ENCODE data around the gene MRPS14. TPM values are rescaled to one million over a fixed set of nuclear protein-coding genes. Genes with fewer than 3 reads are reported as not detected.
"Not testable (repeated sequence)": the region's sequence is repeated elsewhere in the genome, so short reads cannot be mapped to it uniquely, and the experiment has no call there.

The MRPS14 gene
- total RNA-seq, 2 donors from 2014 or later = 30.3 to 30.9 TPM

GRCh38 chr1:175034775-175035174 is 11.6 kb upstream of the MRPS14 start:
- H3K27ac ChIP-seq (ENCODE audit: low read depth, low read length) = no peak overlapping the region
- no peaks in the 10 kb centered on the region for H3K4me1 Mint-ChIP-seq
- H3K4me3 ChIP-seq (ENCODE audit: low read length) = no peak overlapping the region
- WGBS, 2 experiments (ENCODE audit: insufficient coverage in 1 of 2, insufficient read length in 1 of 2) = 60 to 90% methylated on average over 1 to 2 of the region's 2 CpGs
- no peaks in the 10 kb centered on the region for H3K9me3 Mint-ChIP-seq
- no peaks in the 10 kb centered on the region for H3K36me3 ChIP-seq (ENCODE audit: control insufficient read depth, insufficient read depth, low read length)
- no peak overlapping the region for H3K9ac ChIP-seq (ENCODE audit: extremely low read depth, low read length, poor library complexity, severe bottlenecking)
- no peaks in the 10 kb centered on the region for H3K27me3 Mint-ChIP-seq (ENCODE audit: insufficient read depth)
- no peaks in the 10 kb centered on the region for H3K4me1 ChIP-seq (ENCODE audit: control insufficient read depth, insufficient read depth, low read length)
- no peaks in the 10 kb centered on the region for H3K36me3 Mint-ChIP-seq (ENCODE audit: low read depth)
- TF ChIP-seq CTCF (conservative IDR thresholded peaks at IDR 0.05) = no peak
- H3K27ac Mint-ChIP-seq = no peak overlapping the region
- H3K27me3 ChIP-seq (ENCODE audit: control insufficient read depth, insufficient read depth, low read length, poor library complexity, severe bottlenecking) = no peaks in the 10 kb centered on the region
- DNase-seq = no peak
- H3K4me3 Mint-ChIP-seq = no peak overlapping the region
- no peaks in the 10 kb centered on the region for H3K9me3 ChIP-seq (ENCODE audit: control insufficient read depth, low read length)

- no peaks in the 10 kb centered on the region for H3K9me3 Mint-ChIP-seq
- no peaks in the 10 kb centered on the region for H3K27me3 Mint-ChIP-seq (ENCODE audit: insufficient read depth)
- Histone ChIP-seq H3K27ac (ENCODE audit: low read depth, low read length) (no peak overlapping the region), H3K9ac (ENCODE audit: extremely low read depth, low read length, poor library complexity, severe bottlenecking) (no peak overlapping the region), H3K4me3 (ENCODE audit: low read length) (no peak overlapping the region), H3K36me3 (ENCODE audit: control insufficient read depth, insufficient read depth, low read length) (no peaks in the 10 kb centered on the region), H3K4me1 (ENCODE audit: control insufficient read depth, insufficient read depth, low read length) (no peaks in the 10 kb centered on the region), H3K27me3 (ENCODE audit: control insufficient read depth, insufficient read depth, low read length, poor library complexity, severe bottlenecking) (no peaks in the 10 kb centered on the region), H3K9me3 (ENCODE audit: control insufficient read depth, low read length) (no peaks in the 10 kb centered on the region)
- no peak for TF ChIP-seq CTCF (conservative IDR thresholded peaks at IDR 0.05)
- no peaks in the 10 kb centered on the region for H3K36me3 Mint-ChIP-seq (ENCODE audit: low read depth)
- no peak overlapping the region for H3K27ac Mint-ChIP-seq
- no peak for DNase-seq
- H3K4me1 Mint-ChIP-seq = peaks cover 2% of the 10 kb centered on the region
- no peak overlapping the region for H3K4me3 Mint-ChIP-seq
- 90 to 92% methylated on average over 2 to 4 of the region's 4 CpGs for WGBS, 2 experiments (ENCODE audit: insufficient coverage in 1 of 2, insufficient read length in 1 of 2)
These were observed 10.7 kb upstream of the MRPS14 start for GRCh38 chr1:175033953-175034352.

DNA sequence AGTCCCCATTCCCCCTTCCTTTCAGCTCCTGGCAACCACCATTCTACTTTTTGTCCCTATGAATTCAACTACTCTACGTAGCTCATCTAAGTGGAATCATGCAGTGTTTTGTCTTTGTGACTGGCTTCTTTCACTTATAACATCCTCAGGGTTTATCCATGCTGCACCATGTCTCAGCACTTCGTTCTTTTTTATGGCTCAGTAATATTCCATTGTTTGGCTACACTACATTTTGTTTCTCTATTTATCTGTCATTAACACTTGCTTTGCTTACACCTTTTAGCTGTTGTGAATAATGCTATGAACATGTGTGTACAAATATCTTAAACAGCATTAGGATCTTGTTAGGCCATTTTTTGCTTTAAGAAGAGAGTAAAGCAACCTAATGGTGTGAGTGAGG is 1.5 kb upstream of the MRPS14 start:
- Histone ChIP-seq H3K4me3 (ENCODE audit: low read length) (no peak overlapping the region), H3K4me1 (ENCODE audit: control insufficient read depth, insufficient read depth, low read length) (no peaks in the 10 kb centered on the region), H3K36me3 (ENCODE audit: control insufficient read depth, insufficient read depth, low read length) (no peaks in the 10 kb centered on the region), H3K9ac (ENCODE audit: extremely low read depth, low read length, poor library complexity, severe bottlenecking) (no peak overlapping the region), H3K27ac (ENCODE audit: low read depth, low read length) (no peak overlapping the region), H3K27me3 (ENCODE audit: control insufficient read depth, insufficient read depth, low read length, poor library complexity, severe bottlenecking) (no peaks in the 10 kb centered on the region), H3K9me3 (ENCODE audit: control insufficient read depth, low read length) (no peaks in the 10 kb centered on the region)
- H3K27me3 Mint-ChIP-seq (ENCODE audit: insufficient read depth) = no peaks in the 10 kb centered on the region
- WGBS, 2 experiments (ENCODE audit: insufficient coverage in 1 of 2, insufficient read length in 1 of 2) = 94 to 100% methylated on average over 1 to 2 of the region's 2 CpGs
- no peak for DNase-seq
- H3K4me3 Mint-ChIP-seq = no peak overlapping the region
- H3K9me3 Mint-ChIP-seq = peaks cover 11% of the 10 kb centered on the region
- no peaks in the 10 kb centered on the region for H3K36me3 Mint-ChIP-seq (ENCODE audit: low read depth)
- H3K4me1 Mint-ChIP-seq = peaks cover 10% of the 10 kb centered on the region
- no peak overlapping the region for H3K27ac Mint-ChIP-seq
- no peak for TF ChIP-seq CTCF (conservative IDR thresholded peaks at IDR 0.05)

- not testable (repeated sequence) for H3K36me3 ChIP-seq (ENCODE audit: control insufficient read depth, insufficient read depth, low read length); H3K27me3 Mint-ChIP-seq (ENCODE audit: insufficient read depth); H3K4me1 ChIP-seq (ENCODE audit: control insufficient read depth, insufficient read depth, low read length); H3K4me1 Mint-ChIP-seq; H3K27me3 ChIP-seq (ENCODE audit: control insufficient read depth, insufficient read depth, low read length, poor library complexity, severe bottlenecking); H3K9ac ChIP-seq (ENCODE audit: extremely low read depth, low read length, poor library complexity, severe bottlenecking); H3K9me3 ChIP-seq (ENCODE audit: control insufficient read depth, low read length); H3K27ac ChIP-seq (ENCODE audit: low read depth, low read length); H3K36me3 Mint-ChIP-seq (ENCODE audit: low read depth); DNase-seq
- H3K27ac Mint-ChIP-seq = peak overlapping the region; percentile 97
- peak overlapping the region; percentile 78 for H3K4me3 Mint-ChIP-seq
- 91% methylated on average over 2 of the region's 2 CpGs; no CpG with 5 or more reads in 1 of the 2 experiments for WGBS, 2 experiments (ENCODE audit: insufficient coverage in 1 of 2, insufficient read length in 1 of 2)
- peak overlapping the region; percentile 96 for H3K4me3 ChIP-seq (ENCODE audit: low read length)
- H3K9me3 Mint-ChIP-seq = peaks cover 11% of the 10 kb centered on the region
These were observed 657 bp upstream of the MRPS14 start for GRCh38 chr1:175023922-175024242.
